WI38 (cell line): ENCODE results near the gene CSF2RB.

Experiments
- H3K4me3 ChIP-seq: 2 replicates; pipeline ENCODE4 v1.5.1; 2011; ENCODE audit warnings: low read depth, mild to moderate bottlenecking, control low read depth, low read length
- TF ChIP-seq, protein P1 (sequence below): IDR thresholded peaks from 2 replicates; pipeline ENCODE4 v1.5.1; 2012; ENCODE audit warnings: low read depth, mild to moderate bottlenecking, control low read depth, low read length

Gene CSF2RB

DNA sequence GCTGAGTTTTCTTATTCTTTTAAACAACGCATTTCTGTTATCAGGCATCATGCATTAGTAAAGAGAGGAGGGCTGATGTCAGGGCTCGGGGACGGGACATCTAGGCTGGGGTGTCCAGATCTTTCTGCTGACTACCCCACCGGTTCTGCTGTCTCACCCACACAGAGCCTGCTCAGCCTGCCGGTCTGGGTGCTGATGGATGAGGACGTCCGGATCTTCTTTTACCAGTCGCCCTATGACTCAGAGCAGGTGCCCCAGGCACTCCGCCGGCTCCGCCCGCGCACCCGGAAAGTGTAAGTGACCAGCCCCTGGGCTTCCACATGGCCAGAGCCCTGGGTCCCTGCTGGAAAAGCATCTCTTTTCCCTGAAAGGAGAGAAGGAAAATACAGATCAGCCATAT, 43.2 kb upstream of the CSF2RB start:
- H3K4me3 ChIP-seq = no peak overlapping the region
- TF ChIP-seq, protein P1, sequence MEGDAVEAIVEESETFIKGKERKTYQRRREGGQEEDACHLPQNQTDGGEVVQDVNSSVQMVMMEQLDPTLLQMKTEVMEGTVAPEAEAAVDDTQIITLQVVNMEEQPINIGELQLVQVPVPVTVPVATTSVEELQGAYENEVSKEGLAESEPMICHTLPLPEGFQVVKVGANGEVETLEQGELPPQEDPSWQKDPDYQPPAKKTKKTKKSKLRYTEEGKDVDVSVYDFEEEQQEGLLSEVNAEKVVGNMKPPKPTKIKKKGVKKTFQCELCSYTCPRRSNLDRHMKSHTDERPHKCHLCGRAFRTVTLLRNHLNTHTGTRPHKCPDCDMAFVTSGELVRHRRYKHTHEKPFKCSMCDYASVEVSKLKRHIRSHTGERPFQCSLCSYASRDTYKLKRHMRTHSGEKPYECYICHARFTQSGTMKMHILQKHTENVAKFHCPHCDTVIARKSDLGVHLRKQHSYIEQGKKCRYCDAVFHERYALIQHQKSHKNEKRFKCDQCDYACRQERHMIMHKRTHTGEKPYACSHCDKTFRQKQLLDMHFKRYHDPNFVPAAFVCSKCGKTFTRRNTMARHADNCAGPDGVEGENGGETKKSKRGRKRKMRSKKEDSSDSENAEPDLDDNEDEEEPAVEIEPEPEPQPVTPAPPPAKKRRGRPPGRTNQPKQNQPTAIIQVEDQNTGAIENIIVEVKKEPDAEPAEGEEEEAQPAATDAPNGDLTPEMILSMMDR = no peak

DNA sequence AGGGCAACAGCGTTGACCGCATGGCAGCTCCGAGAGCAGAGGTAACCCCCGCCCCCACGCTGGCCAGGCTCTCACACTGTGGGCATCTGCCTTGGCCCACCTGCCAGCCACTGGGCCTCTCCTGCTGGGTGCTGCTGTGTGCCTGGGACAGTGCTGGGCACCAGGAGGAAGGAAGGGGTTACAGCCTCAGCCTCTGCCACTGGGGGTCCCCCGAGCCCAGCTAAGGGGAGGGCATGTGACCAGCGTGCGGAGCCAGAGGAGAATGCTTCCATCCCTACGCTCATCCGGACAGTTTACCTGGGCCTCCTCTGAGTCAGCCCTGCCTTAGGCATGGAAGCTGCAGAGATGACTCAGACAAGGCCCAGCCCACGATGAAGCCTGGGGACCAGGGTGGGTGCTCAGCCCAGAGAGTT, 41.8 kb upstream of the CSF2RB start:
- TF ChIP-seq, protein P1 = no peak
- H3K4me3 ChIP-seq = no peak overlapping the region

DNA sequence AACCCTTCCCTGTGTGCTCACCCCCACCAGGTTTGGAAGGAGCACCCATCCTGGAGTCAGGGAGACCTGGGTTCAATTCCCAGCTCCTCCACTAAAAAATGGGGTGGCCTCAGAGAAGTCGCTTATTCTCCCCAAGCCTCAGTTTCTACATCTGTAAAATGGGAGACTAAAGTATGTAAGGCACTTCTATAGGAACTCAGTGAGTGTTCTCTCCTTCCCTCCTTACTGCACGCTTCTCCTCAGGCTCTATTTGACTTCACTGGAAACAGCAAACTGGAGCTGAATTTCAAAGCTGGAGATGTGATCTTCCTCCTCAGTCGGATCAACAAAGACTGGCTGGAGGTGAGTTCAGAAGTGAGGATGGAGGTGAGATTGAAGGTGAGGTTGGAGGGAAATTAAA, 41.3 kb upstream of the CSF2RB start:
- H3K4me3 ChIP-seq = no peak overlapping the region
- TF ChIP-seq, protein P1 = no peak

DNA sequence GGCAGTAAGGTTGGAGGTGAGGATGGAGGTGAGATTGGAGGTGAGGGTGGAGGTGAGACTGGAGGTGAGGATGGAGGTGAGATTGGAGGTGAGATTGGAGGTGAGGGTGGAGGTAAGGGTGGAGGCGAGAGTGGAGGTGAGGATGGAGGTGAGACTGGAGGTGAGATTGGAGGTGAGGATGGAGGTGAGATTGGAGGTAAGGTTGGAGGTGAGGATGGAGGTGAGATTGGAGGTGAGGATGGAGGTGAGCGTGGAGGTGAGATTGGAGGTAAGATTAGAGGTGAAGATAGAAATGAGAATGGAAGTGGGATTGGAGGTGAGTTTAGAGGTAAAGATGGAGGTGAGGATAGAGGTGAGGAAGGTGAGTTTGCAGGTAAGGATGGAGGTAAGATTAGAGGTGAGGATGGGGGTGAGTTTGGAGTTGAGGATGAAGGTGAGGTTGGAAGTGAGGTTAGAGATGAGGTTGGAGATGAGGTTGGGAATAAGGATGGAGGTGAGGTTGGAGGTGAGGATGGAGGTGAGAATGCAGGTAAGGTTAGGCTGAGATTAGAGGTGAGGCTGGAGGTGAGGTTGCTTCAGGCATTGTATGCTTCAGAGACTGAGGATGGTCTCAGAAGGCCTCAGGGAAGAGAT, 40.4 kb upstream of the CSF2RB start:
- no peak overlapping the region for H3K4me3 ChIP-seq
- TF ChIP-seq, protein P1 = no peak

DNA sequence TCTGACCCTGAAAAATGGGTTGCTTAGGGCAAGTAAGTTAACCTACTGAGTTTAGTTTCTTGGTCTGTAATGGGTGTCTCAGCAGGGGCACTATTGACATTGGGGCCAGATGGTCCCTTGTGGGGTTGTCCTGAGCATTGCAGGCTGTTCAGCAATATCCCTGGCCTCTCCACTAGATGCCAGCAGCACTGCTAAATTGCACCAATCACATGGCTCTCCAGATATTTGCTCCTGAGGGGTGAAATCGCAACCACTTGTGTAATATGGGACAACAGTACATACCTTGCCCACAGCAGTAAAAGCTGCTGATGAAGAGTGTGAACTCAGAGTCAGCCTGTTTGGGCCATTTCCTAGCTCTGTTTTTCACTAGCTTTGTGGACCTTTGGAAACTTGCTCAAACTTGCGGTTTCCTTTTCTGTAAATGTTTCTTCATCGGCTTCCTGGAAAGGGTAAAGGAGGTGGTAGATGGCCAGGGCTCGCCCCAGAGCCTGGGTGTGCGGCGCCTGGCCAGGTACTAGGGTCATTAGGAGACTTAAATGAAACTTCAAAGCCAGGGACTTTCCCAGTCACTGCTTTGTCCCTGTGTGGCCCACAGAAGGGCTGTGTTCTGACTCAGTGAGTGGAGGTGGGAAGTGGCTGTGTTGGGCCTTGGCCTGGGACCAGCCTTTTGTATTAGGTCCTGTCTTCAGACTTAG, 39.7 kb upstream of the CSF2RB start:
- TF ChIP-seq, protein P1 = peak; percentile 34
- no peak overlapping the region for H3K4me3 ChIP-seq

DNA sequence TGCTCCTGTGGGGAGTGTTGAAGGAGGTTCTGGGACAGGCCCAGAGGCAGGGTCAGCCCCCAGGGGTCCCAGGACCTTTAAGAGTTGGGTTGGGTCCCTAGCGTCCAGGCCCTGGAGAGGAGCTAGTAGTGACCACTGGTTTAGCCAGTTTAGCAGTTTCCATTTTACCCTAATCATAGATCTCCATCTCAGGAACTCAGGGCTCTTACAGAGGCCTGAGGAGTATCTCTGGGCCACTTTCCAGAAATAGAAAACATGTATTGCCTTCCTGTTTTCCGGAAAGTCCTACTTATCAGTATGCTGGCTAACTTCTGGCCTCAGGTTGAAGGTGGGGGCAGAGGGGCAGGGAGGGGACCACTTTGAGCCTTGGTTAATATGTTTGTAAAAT, 39.1 kb upstream of the CSF2RB start:
- TF ChIP-seq, protein P1 = no peak
- no peak overlapping the region for H3K4me3 ChIP-seq

DNA sequence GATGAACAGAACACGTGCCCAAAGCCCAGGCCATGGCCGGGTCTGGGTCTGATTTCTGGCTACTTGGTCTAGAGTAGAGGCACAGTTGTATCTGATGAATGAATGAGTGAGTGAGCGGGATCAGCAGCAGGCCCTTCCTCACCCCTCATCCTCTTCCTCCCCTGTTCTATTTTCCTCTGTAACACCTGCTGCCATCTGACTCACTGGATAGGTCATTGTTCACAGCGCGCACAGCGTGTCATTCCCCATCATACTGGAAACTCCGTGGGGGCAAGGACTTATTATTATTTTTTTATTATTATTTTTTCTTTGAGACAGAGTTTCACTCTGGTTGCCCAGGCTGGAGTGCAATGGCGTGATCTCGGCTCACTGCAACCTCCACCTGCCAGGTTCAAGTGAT, 38.7 kb upstream of the CSF2RB start:
- TF ChIP-seq, protein P1 = no peak
- no peak overlapping the region for H3K4me3 ChIP-seq
